Globus pallidus (tissue), 1 donor: ENCODE measurements around the gene SLC2A14.
"Not testable (repeated sequence)": the region's sequence is repeated elsewhere in the genome, so short reads cannot be mapped to it uniquely, and the experiment has no call there.

Experiments
- DNase-seq: peaks from one replicate; pipeline ENCODE4 v3.0.0-alpha.2; 2015; ENCODE audit warnings: low spot score

The SLC2A14 gene

GRCh38 chr12:7872566-7873319 lies at the start of gene SLC2A14:
Gene SLC2A14, minus strand, starts transcription at chr12:7872915. Its CDS starts 3,035 bp downstream, at chr12:7869880.
- no peak for DNase-seq

DNA sequence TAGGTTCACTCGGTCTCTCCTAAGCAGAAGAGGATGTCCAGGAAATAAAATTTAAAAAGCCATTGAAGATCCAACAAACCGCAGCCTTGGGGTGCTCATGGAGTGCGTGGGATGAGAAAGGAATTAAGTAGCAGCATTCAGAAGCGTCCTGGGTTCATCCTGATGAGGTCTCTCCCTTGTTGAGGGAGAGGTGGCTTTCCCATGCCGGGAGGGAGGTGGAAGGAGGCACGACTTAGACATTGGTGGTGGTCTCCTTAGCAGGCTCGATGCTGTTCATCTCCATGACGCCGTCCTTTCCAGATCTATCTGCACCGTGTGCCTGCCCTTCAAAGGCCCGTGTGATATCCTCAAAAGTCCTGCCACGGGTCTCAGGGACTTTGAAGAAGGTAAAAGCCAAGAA lies 48.5 kb upstream of the SLC2A14 start:
- not testable (repeated sequence) for DNase-seq

- not testable (repeated sequence) for DNase-seq
Measured at GRCh38 chr12:7918268-7918590, 45.5 kb upstream of the SLC2A14 start.

- DNase-seq = no peak
Measured at GRCh38 chr12:7917392-7918267, 44.9 kb upstream of the SLC2A14 start.

GRCh38 chr12:7916936-7917335 lies 44.2 kb upstream of the SLC2A14 start:
- no peak for DNase-seq

- DNase-seq = no peak
Measured at GRCh38 chr12:7915661-7916403, 43.1 kb upstream of the SLC2A14 start.

DNA sequence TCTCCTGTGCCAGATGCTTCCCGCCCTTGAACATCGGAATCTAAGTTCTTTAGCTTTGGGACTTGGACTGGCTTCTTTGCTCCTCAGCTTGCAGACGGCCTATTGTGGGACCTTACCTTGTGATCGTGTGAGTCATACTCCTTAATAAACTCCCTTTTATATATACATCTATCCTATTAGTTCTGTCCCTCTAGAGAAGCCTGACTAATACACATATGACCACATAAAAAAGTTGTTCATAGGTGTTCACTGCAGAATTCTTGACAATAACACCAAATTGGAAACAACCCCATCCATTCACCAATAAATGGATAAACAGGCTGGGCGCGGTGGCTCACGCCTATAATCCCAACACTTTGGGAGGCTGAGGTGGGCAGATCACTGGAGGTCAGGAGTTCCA lies 37.4 kb upstream of the SLC2A14 start:
- DNase-seq = not testable (repeated sequence)

- DNase-seq = no peak
Measured at GRCh38 chr12:7907009-7907408, 34.3 kb upstream of the SLC2A14 start.

GRCh38 chr12:7906303-7906702 lies 33.6 kb upstream of the SLC2A14 start:
- not testable (repeated sequence) for DNase-seq

GRCh38 chr12:7905600-7906125 lies 32.9 kb upstream of the SLC2A14 start:
- not testable (repeated sequence) for DNase-seq

- DNase-seq = no peak
Measured at GRCh38 chr12:7905071-7905470, 32.4 kb upstream of the SLC2A14 start.

- not testable (repeated sequence) for DNase-seq
Measured at GRCh38 chr12:7902416-7902815, 29.7 kb upstream of the SLC2A14 start.

- DNase-seq = no peak
Measured at GRCh38 chr12:7899755-7900154, 27.0 kb upstream of the SLC2A14 start.

- not testable (repeated sequence) for DNase-seq
Measured at GRCh38 chr12:7896726-7897125, 24.0 kb upstream of the SLC2A14 start.

GRCh38 chr12:7892186-7892980 lies 19.7 kb upstream of the SLC2A14 start:
- no peak for DNase-seq

GRCh38 chr12:7884689-7885088 lies 12.0 kb upstream of the SLC2A14 start:
- DNase-seq = no peak

- not testable (repeated sequence) for DNase-seq
Measured at GRCh38 chr12:7881736-7882120, 9.0 kb upstream of the SLC2A14 start.

DNA sequence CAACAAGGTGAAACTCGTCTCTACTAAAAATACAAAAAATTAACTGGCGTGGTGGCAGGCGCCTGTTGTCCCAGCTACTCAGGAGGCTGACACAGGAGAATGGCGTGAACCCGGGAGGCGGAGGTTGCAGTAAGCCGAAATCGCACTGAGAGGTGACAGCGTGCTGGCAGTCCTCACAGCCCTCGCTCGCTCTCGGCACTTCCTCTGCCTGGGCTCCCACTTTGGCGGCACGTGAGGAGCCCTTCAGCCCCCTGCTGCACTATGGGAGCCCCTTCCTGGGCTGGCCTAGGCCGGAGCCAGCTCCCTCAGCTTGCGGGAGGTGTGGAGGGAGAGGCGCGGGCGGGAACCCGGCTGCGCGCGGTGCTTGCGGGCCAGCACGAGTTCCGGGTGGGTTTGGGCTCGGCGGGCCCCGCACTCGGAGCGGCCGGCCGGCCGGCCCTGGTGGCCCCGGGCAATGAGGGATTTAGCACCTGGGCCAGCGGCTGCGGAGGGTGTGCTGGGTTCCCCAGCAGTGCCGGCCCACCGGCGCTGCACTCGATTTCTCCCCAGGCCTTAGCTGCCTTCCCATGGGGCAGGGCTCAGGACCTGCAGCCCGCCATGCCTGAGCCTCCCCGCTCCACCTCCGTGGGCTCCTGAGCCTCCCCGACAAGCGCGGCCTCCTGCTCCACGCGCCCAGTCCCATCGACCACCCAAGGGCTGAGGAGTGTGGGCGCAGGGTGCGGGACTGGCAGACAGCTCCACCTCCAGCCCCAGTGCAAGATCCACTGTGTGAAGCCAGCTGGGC lies 8.4 kb upstream of the SLC2A14 start:
- not testable (repeated sequence) for DNase-seq

GRCh38 chr12:7879246-7879645 lies 6.5 kb upstream of the SLC2A14 start:
- no peak for DNase-seq

GRCh38 chr12:7877420-7877819 lies 4.7 kb upstream of the SLC2A14 start:
- no peak for DNase-seq

- DNase-seq = no peak
Measured at GRCh38 chr12:7870335-7870734, 2.4 kb downstream of the SLC2A14 start.
